Stimulated activated naive CD8-positive, alpha-beta T cell treated with anti-CD3 and anti-CD28 coated beads, Interleukin-15, Interleukin-2, amounts not matched to agents 100 U/mL and 50 U/mL, for 24 hours (primary cell): Measurements from ENCODE around the gene IGSF3.
"Not testable (repeated sequence)": the region's sequence is repeated elsewhere in the genome, so short reads cannot be mapped to it uniquely, and the experiment has no call there.

Experiments used
- ATAC-seq: fragments of 150-1000 bp; cut with Tn5 transposase; one replicate; pipeline ENCODE4 v1.10.0; 2021
- DNase-seq: peaks from one replicate; pipeline ENCODE4 v3.0.0; 2021

The IGSF3 gene

GRCh38 chr1:116597388-116597787, 70.1 kb downstream of the IGSF3 start:
- ATAC-seq = peak; percentile 35

GRCh38 chr1:116596742-116597307, 70.7 kb downstream of the IGSF3 start:
- ATAC-seq, DNase-seq: not testable (repeated sequence)

More at GRCh38 chr1:116597388-116597787, 70.1 kb downstream of the IGSF3 start:
- not testable (repeated sequence) for DNase-seq

GRCh38 chr1:116595946-116596741, 71.4 kb downstream of the IGSF3 start:
- DNase-seq (peak; percentile 59), ATAC-seq (peak; percentile 50)

- ATAC-seq, DNase-seq: not testable (repeated sequence)
Observed at GRCh38 chr1:116595065-116595840, 72.3 kb downstream of the IGSF3 start.

GRCh38 chr1:116593977-116594376, 73.6 kb downstream of the IGSF3 start:
- DNase-seq, ATAC-seq: not testable (repeated sequence)

- DNase-seq, ATAC-seq: not testable (repeated sequence)
Observed at GRCh38 chr1:116593401-116593800, 74.1 kb downstream of the IGSF3 start.

- not testable (repeated sequence) for DNase-seq, ATAC-seq
Observed at GRCh38 chr1:116591951-116592605, 75.5 kb downstream of the IGSF3 start.

- ATAC-seq, DNase-seq: not testable (repeated sequence)
Observed at GRCh38 chr1:116591006-116591950, 76.3 kb downstream of the IGSF3 start.

GRCh38 chr1:116590359-116591005, 77.1 kb downstream of the IGSF3 start:
- not testable (repeated sequence) for ATAC-seq, DNase-seq

- ATAC-seq (peak; percentile 73), DNase-seq (peak; percentile 42)
Observed at GRCh38 chr1:116589101-116589735, 78.3 kb downstream of the IGSF3 start.

GRCh38 chr1:116587501-116588227, 79.9 kb downstream of the IGSF3 start:
- DNase-seq (no peak), ATAC-seq (no peak)

- peak; percentile 44 for ATAC-seq
- no peak for DNase-seq
Observed at GRCh38 chr1:116586741-116587143, 80.8 kb downstream of the IGSF3 start.

- ATAC-seq (peak; percentile 26), DNase-seq (no peak)
Observed at GRCh38 chr1:116585886-116586285, 81.6 kb downstream of the IGSF3 start.

GRCh38 chr1:116581323-116581885, 86.1 kb downstream of the IGSF3 start:
- DNase-seq (no peak), ATAC-seq (no peak)

GRCh38 chr1:116580446-116581322, 86.8 kb downstream of the IGSF3 start:
- ATAC-seq = no peak
- no peak for DNase-seq

- ATAC-seq = no peak
- DNase-seq = no peak
Observed at GRCh38 chr1:116579259-116579875, 88.2 kb downstream of the IGSF3 start.

- ATAC-seq = no peak
- no peak for DNase-seq
Observed at GRCh38 chr1:116578581-116578980, 89.0 kb downstream of the IGSF3 start.
